Mesenchymal stem cell (in vitro differentiated cells and primary cell): Measurements from ENCODE around the gene GLIS2.

Experiments
- DNase-seq: peaks from one replicate; pipeline ENCODE4 v3.0.0-alpha.2; 2013
- H2AFZ ChIP-seq: one replicate; pipeline ENCODE4 v1.6.1; 2013; ENCODE audit warnings: low read depth, mild to moderate bottlenecking, control low read depth, inconsistent platforms, low read length, moderate library complexity
- H2AK5ac ChIP-seq: 2 replicates; pipeline ENCODE4 v1.6.1; 2013; ENCODE audit warnings: low read length, moderate library complexity, mild to moderate bottlenecking, inconsistent platforms; ENCODE audit not compliant: severe bottlenecking
- H2BK120ac ChIP-seq: one replicate; pipeline ENCODE4 v1.6.1; 2013; ENCODE audit warnings: low read depth, mild to moderate bottlenecking, inconsistent platforms, low read length, moderate library complexity
- H2BK12ac ChIP-seq, 2 experiments: one replicate each; pipeline ENCODE4 v1.6.1; 2013; ENCODE audit warnings: inconsistent platforms in 2 of 2, low read length in 2 of 2, mild to moderate bottlenecking in 2 of 2, moderate library complexity in 2 of 2, control low read depth in 1 of 2
- H2BK15ac ChIP-seq: one replicate; pipeline ENCODE4 v1.6.1; 2013; ENCODE audit warnings: mild to moderate bottlenecking, low read depth, inconsistent platforms; ENCODE audit not compliant: poor library complexity, severe bottlenecking
- H2BK5ac ChIP-seq: 2 replicates; pipeline ENCODE4 v1.6.1; 2013; ENCODE audit warnings: low read depth, mild to moderate bottlenecking, low read length, control low read depth, inconsistent platforms; ENCODE audit not compliant: poor library complexity, severe bottlenecking
- H3K14ac ChIP-seq, 2 experiments: one replicate each; pipeline ENCODE4 v1.6.1; 2013; ENCODE audit warnings: inconsistent platforms in 2 of 2, low read length in 2 of 2, control low read depth in 1 of 2, mild to moderate bottlenecking in 1 of 2, moderate library complexity in 1 of 2
- H3K18ac ChIP-seq, 2 experiments: one replicate each; pipeline ENCODE4 v1.6.1; 2013; ENCODE audit warnings: inconsistent platforms in 2 of 2, low read length in 2 of 2, control low read depth in 1 of 2, low read depth in 1 of 2, mild to moderate bottlenecking in 1 of 2
- H3K23ac ChIP-seq, 2 experiments: one replicate each; pipeline ENCODE4 v1.6.1; 2013; ENCODE audit warnings: inconsistent platforms in 2 of 2, low read length in 2 of 2, mild to moderate bottlenecking in 2 of 2, moderate library complexity in 2 of 2, control low read depth in 1 of 2
- H3K27ac ChIP-seq: 2 replicates; pipeline ENCODE4 v1.5.1; 2013; ENCODE audit warnings: mild to moderate bottlenecking, moderate library complexity, low read length, control low read depth, inconsistent platforms; ENCODE audit not compliant: poor library complexity, severe bottlenecking
- H3K27me3 ChIP-seq, 2 experiments: 2 replicates each; pipeline versions ENCODE4 v1.6.1 to v1.7.0; 2013; ENCODE audit warnings: low read length in 2 of 2, mild to moderate bottlenecking in 2 of 2, moderate library complexity in 2 of 2, control low read depth in 1 of 2, inconsistent platforms in 1 of 2; ENCODE audit not compliant: control insufficient read depth in 1 of 2, insufficient read depth in 1 of 2
- H3K36me3 ChIP-seq, 2 experiments: 2 replicates each; pipeline versions ENCODE4 v1.6.1 to v1.7.0; 2013; ENCODE audit warnings: low read length in 2 of 2, control low read depth in 1 of 2, inconsistent platforms in 1 of 2, low read depth in 1 of 2, mild to moderate bottlenecking in 1 of 2; ENCODE audit not compliant: insufficient read depth in 2 of 2, control insufficient read depth in 1 of 2
- H3K4ac ChIP-seq, 2 experiments: one replicate each; pipeline ENCODE4 v1.6.1; 2013; ENCODE audit warnings: inconsistent platforms in 2 of 2, low read length in 2 of 2, mild to moderate bottlenecking in 2 of 2, moderate library complexity in 2 of 2, control low read depth in 1 of 2, low read depth in 1 of 2
- H3K4me1 ChIP-seq: 2 replicates; pipeline ENCODE4 v1.6.1; 2013; ENCODE audit warnings: low read depth, low read length, control low read depth; ENCODE audit not compliant: control insufficient read depth, insufficient read depth
- H3K4me2 ChIP-seq: 2 replicates; pipeline ENCODE4 v1.6.1; 2013; ENCODE audit warnings: low read length, mild to moderate bottlenecking, inconsistent platforms; ENCODE audit not compliant: poor library complexity, severe bottlenecking
- H3K4me3 ChIP-seq, 2 experiments: 2 replicates each; pipeline versions ENCODE4 v1.5.1 to v1.7.0; 2013; ENCODE audit warnings: low read length in 2 of 2, mild to moderate bottlenecking in 2 of 2, control low read depth in 1 of 2, low read depth in 1 of 2; ENCODE audit not compliant: insufficient read depth in 1 of 2
- H3K79me1 ChIP-seq: replicated peaks from 2 replicates; pipeline ENCODE4 v1.6.1; 2013; ENCODE audit warnings: mild to moderate bottlenecking, control low read depth, low read length, inconsistent platforms; ENCODE audit not compliant: poor library complexity, severe bottlenecking
- H3K9ac ChIP-seq: 2 replicates; pipeline ENCODE4 v1.7.0; 2013; ENCODE audit warnings: mild to moderate bottlenecking, low read length, moderate library complexity
- H3K9me3 ChIP-seq: 2 replicates; pipeline ENCODE4 v1.7.0; 2013; ENCODE audit warnings: mild to moderate bottlenecking, low read length; ENCODE audit not compliant: control insufficient read depth
- H4K8ac ChIP-seq: one replicate; pipeline ENCODE4 v1.6.1; 2013; ENCODE audit warnings: inconsistent platforms, mild to moderate bottlenecking, low read length, moderate library complexity
- H4K91ac ChIP-seq: one replicate; pipeline ENCODE4 v1.6.1; 2013; ENCODE audit warnings: mild to moderate bottlenecking, low read length, inconsistent platforms
- WGBS: methylation state at CpG from one replicate; pipeline ENCODE4 v1.1.7; 2013; ENCODE audit warnings: mixed read lengths; 5-methylcytosine and 5-hydroxymethylcytosine counted together

GLIS2 gene

GRCh38 chr16:4338712-4339299 is 22.9 kb downstream of the GLIS2 start:
- no peak overlapping the region for H2BK15ac ChIP-seq
- no peak for DNase-seq
- H2BK12ac ChIP-seq: no peak overlapping the region
- H4K91ac ChIP-seq: peak overlapping the region; percentile 25
- H3K9me3 ChIP-seq: no peaks in the 10 kb centered on the region
- H2BK120ac ChIP-seq: no peak overlapping the region
- no peak overlapping the region for H3K18ac ChIP-seq
- peaks cover 61% of the 10 kb centered on the region for H3K79me1 ChIP-seq
- 97% methylated on average over 10 of the region's 10 CpGs for WGBS
- H2BK5ac ChIP-seq: no peak overlapping the region
- H3K36me3 ChIP-seq: peaks cover 59 to 79% of the 10 kb centered on the region in 2 experiments
- no peak overlapping the region for H3K4me3 ChIP-seq
- no peak overlapping the region for H2AFZ ChIP-seq
- H3K4me2 ChIP-seq: no peak overlapping the region
- no peak overlapping the region for H3K27ac ChIP-seq
- H4K8ac ChIP-seq: no peak overlapping the region
- no peak overlapping the region for H3K14ac ChIP-seq
- peaks cover 24% of the 10 kb centered on the region for H3K4me1 ChIP-seq
- no peak overlapping the region for H3K9ac ChIP-seq
- no peaks in the 10 kb centered on the region for H3K27me3 ChIP-seq
- no peak overlapping the region for H2AK5ac ChIP-seq
- H3K4ac ChIP-seq: no peak overlapping the region
- no peak overlapping the region for H3K23ac ChIP-seq

GRCh38 chr16:4339455-4339854 is 23.6 kb downstream of the GLIS2 start:
- Histone ChIP-seq H3K4me1 (peaks cover 26% of the 10 kb centered on the region), H3K36me3 (peaks cover 58 to 78% of the 10 kb centered on the region in 2 experiments), H3K14ac (no peak overlapping the region), H2AFZ (no peak overlapping the region), H3K9ac (no peak overlapping the region), H3K27me3 (no peaks in the 10 kb centered on the region), H3K23ac (no peak overlapping the region), H3K4me2 (no peak overlapping the region), H3K79me1 (peaks cover 65% of the 10 kb centered on the region), H3K27ac (no peak overlapping the region), H2BK12ac (no peak overlapping the region), H2BK15ac (no peak overlapping the region), H2BK120ac (no peak overlapping the region), H2BK5ac (no peak overlapping the region), H2AK5ac (no peak overlapping the region), H4K8ac (no peak overlapping the region), H3K9me3 (no peaks in the 10 kb centered on the region), H3K4me3 (no peak overlapping the region), H4K91ac (no peak overlapping the region), H3K4ac (no peak overlapping the region), H3K18ac (no peak overlapping the region)
- no peak for DNase-seq
- WGBS: 95% methylated on average over 9 of the region's 10 CpGs

- no peak overlapping the region for H2BK5ac ChIP-seq
- no peak for DNase-seq
- peaks cover 25% of the 10 kb centered on the region for H3K4me1 ChIP-seq
- no peak overlapping the region for H2BK120ac ChIP-seq
- H4K91ac ChIP-seq: no peak overlapping the region
- no peak overlapping the region for H2BK12ac ChIP-seq
- no peak overlapping the region for H3K4ac ChIP-seq
- H3K36me3 ChIP-seq: peaks cover 53 to 73% of the 10 kb centered on the region in 2 experiments
- H3K27me3 ChIP-seq: no peaks in the 10 kb centered on the region
- peaks cover 62% of the 10 kb centered on the region for H3K79me1 ChIP-seq
- H3K18ac ChIP-seq: no peak overlapping the region
- no peak overlapping the region for H3K4me2 ChIP-seq
- WGBS: 84% methylated on average over 14 of the region's 14 CpGs
- no peak overlapping the region for H3K4me3 ChIP-seq
- H3K9me3 ChIP-seq: no peaks in the 10 kb centered on the region
- H3K27ac ChIP-seq: no peak overlapping the region
- H2BK15ac ChIP-seq: no peak overlapping the region
- no peak overlapping the region for H3K9ac ChIP-seq
- H2AK5ac ChIP-seq: no peak overlapping the region
- H4K8ac ChIP-seq: peak overlapping the region; percentile 28
- H2AFZ ChIP-seq: no peak overlapping the region
- H3K14ac ChIP-seq: peak overlapping the region in 1 of 2 experiments; percentile 50
- H3K23ac ChIP-seq: no peak overlapping the region
Observed at GRCh38 chr16:4339909-4340308, 24.0 kb downstream of the GLIS2 start.

GRCh38 chr16:4340443-4340842 is 24.6 kb downstream of the GLIS2 start:
- Histone ChIP-seq H4K91ac (no peak overlapping the region), H3K36me3 (peaks cover 48 to 72% of the 10 kb centered on the region in 2 experiments), H3K79me1 (peaks cover 59% of the 10 kb centered on the region), H3K4me3 (no peak overlapping the region), H2BK12ac (no peak overlapping the region), H3K9me3 (no peaks in the 10 kb centered on the region), H2BK15ac (no peak overlapping the region), H2AK5ac (no peak overlapping the region), H3K27me3 (no peaks in the 10 kb centered on the region), H2BK120ac (no peak overlapping the region), H3K4me1 (peaks cover 23% of the 10 kb centered on the region), H3K14ac (no peak overlapping the region), H2BK5ac (no peak overlapping the region), H2AFZ (no peak overlapping the region), H4K8ac (no peak overlapping the region), H3K4me2 (no peak overlapping the region), H3K18ac (no peak overlapping the region), H3K23ac (no peak overlapping the region), H3K9ac (no peak overlapping the region), H3K4ac (no peak overlapping the region), H3K27ac (no peak overlapping the region)
- DNase-seq: no peak
- 100% methylated on average over 6 of the region's 6 CpGs for WGBS
